Lower leg skin (tissue), 4 donors: ENCODE data around the gene NAV2. TPM values are rescaled to one million over a fixed set of nuclear protein-coding genes. Genes with fewer than 3 reads are reported as not detected.
"Not testable (repeated sequence)": the region's sequence is repeated elsewhere in the genome, so short reads cannot be mapped to it uniquely, and the experiment has no call there.

ENCODE experiments used
- DNase-seq, 2 donors: peaks; one replicate each; pipeline ENCODE4 v3.0.0-alpha.2; 2019; ENCODE audit warnings: low spot score in 2 of 2
- H3K4me3 ChIP-seq: fragments of 200-600 bp; sonication (generic); 2 replicates; pipeline ENCODE4 v1.5.1; 2017; ENCODE audit warnings: mild to moderate bottlenecking, low read depth; ENCODE audit not compliant: poor library complexity, severe bottlenecking
- POLR2A ChIP-seq, 2 donors: fragments of 450-650 bp; IDR thresholded peaks; one replicate each; pipeline ENCODE4 v1.6.1; 2016 to 2017; ENCODE audit warnings: antibody characterized with exemption in 2 of 2, mild to moderate bottlenecking in 1 of 2, moderate library complexity in 1 of 2
- WGBS, 2 donors: methylation state at CpG; one replicate each; pipeline ENCODE4 v1.1.5; 2018; 5-methylcytosine and 5-hydroxymethylcytosine counted together
- intact Hi-C: fragments of 100-400 bp; cut with DNase I; formaldehyde crosslinking; loops from one replicate; pipeline ENCODE4 v1.15.0; 2023; ENCODE audit warnings: low total_unique reads
- total RNA-seq, 4 donors: library from RNA; depleted of rRNA; stranded (reverse); fragments of >200 nt; gene quantifications; one replicate each; pipeline ENCODE4 v1.1.0, GENCODE V29; 2016
- TF ChIP-seq, protein P1 (sequence below), 3 donors: fragments of 450-650 bp; IDR thresholded peaks; one replicate each; pipeline ENCODE4 v1.5.1; 2016; ENCODE audit warnings: antibody characterized with exemption in 3 of 3, mild to moderate bottlenecking in 3 of 3, moderate library complexity in 2 of 3

The NAV2 gene
- total RNA-seq, 4 donors from 2014 or later = 5.8 to 30.7 (median 21.0) TPM

GRCh38 chr11:20005747-20006146 is 293.1 kb downstream of the NAV2 start:
- intact Hi-C loops = no loop called here
- H3K4me3 ChIP-seq = no peak overlapping the region
- 80 to 85% methylated on average over 6 of the region's 6 CpGs for WGBS, 2 donors

DNA sequence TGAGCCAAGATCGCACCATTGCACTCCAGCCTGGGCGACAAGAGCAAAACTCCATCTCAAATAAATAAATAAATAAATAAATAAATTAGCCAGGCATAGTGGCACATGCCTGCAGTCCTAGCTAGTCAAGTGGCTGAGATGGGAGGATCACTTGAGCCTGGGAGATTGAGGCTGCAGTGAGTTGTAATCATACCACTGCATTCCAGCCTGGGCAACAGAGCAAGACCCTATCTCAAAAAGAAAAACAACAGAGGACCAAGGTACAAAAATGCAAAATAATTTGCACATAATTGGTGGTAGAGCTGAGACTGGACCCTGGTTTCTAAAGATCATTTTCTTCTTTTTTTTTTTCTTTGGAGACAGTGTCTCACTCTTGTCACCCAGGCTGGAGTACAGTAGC is 294.0 kb downstream of the NAV2 start:
- H3K4me3 ChIP-seq, DNase-seq, intact Hi-C loops: not testable (repeated sequence)
- 94 to 98% methylated on average over 2 of the region's 2 CpGs for WGBS, 2 donors

More at GRCh38 chr11:20005747-20006146, 293.1 kb downstream of the NAV2 start:
- no peak for DNase-seq
- TF ChIP-seq, protein P1, sequence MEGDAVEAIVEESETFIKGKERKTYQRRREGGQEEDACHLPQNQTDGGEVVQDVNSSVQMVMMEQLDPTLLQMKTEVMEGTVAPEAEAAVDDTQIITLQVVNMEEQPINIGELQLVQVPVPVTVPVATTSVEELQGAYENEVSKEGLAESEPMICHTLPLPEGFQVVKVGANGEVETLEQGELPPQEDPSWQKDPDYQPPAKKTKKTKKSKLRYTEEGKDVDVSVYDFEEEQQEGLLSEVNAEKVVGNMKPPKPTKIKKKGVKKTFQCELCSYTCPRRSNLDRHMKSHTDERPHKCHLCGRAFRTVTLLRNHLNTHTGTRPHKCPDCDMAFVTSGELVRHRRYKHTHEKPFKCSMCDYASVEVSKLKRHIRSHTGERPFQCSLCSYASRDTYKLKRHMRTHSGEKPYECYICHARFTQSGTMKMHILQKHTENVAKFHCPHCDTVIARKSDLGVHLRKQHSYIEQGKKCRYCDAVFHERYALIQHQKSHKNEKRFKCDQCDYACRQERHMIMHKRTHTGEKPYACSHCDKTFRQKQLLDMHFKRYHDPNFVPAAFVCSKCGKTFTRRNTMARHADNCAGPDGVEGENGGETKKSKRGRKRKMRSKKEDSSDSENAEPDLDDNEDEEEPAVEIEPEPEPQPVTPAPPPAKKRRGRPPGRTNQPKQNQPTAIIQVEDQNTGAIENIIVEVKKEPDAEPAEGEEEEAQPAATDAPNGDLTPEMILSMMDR (IDR thresholded peaks at IDR 0.05) = no peak
- no peak for TF ChIP-seq POLR2A (IDR thresholded peaks at IDR 0.05)

DNA sequence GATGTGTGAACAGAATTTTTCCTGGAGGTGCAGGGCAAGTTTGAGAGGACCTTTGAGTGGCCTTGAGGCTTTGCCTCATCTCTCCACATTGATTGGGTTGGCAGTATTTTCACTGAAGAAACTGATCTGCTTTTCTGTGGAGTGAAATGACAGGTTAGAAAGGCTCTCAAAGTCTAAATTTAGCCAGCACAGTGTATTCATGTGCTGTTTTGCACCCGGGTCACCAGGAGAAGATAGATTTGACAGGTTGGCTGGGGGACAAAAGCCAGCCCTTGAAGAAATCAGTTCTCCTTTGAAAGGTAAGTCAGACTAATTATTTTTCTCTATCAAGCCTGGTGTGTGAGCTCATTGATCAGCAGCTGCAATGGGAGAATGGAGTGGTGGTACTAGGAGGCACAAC is 294.7 kb downstream of the NAV2 start:
- TF ChIP-seq POLR2A (IDR thresholded peaks at IDR 0.05) = no peak
- TF ChIP-seq, protein P1 (IDR thresholded peaks at IDR 0.05) = no peak
- WGBS, 2 donors = 74 to 89% methylated on average over 1 of the region's 1 CpG
- H3K4me3 ChIP-seq = no peak overlapping the region
- no peak for DNase-seq
- intact Hi-C loops = no loop called here

GRCh38 chr11:20008190-20008870 is 295.7 kb downstream of the NAV2 start:
- intact Hi-C loops = no loop called here
- WGBS, 2 donors = 81 to 84% methylated on average over 6 of the region's 6 CpGs
- TF ChIP-seq, protein P1 (IDR thresholded peaks at IDR 0.05) = no peak
- no peak for TF ChIP-seq POLR2A (IDR thresholded peaks at IDR 0.05)
- no peak overlapping the region for H3K4me3 ChIP-seq
- DNase-seq = no peak

DNA sequence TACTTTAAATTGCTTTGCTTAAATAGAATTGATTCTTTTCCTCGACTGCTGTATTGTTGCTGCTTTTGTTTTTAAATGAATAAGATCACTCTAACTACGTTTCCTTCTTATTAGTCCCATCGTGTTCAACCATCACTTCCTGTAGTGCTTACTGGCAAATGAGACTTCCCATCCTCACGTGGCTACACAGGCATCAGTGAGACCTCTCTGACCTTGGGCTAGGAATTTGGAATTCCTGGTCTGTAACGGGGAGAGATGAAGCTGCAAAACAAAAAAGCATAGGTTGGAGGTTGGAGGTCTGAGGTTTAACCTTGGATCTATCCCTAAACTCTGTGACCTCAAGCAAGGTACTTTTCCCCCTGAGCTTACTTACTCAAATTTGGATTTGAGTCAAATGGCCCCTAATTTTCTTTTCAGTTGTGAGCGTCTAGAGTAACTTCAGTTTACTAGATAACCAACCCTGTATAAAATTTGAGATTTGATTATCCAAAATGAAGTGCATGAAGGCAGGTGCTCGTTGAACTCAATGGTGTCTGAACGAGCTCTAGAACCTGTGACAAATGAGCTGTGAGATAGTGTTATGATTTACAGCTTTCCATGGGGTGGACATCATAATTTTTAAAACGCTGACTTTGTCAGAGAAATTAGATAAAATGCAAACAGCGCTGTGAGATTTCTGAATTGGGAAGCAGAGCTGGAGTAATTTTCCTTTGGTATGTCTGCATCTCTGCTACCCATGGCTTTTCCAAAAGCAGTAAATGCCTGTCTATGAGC is 296.4 kb downstream of the NAV2 start:
- H3K4me3 ChIP-seq = no peak overlapping the region
- DNase-seq = no peak
- 62 to 67% methylated on average over 10 of the region's 10 CpGs for WGBS, 2 donors
- intact Hi-C loops = no loop called here
- TF ChIP-seq, protein P1 (IDR thresholded peaks at IDR 0.05) = no peak
- TF ChIP-seq POLR2A (IDR thresholded peaks at IDR 0.05) = no peak

- DNase-seq = no peak
- TF ChIP-seq, protein P1 (IDR thresholded peaks at IDR 0.05) = no peak
- TF ChIP-seq POLR2A (IDR thresholded peaks at IDR 0.05) = no peak
- WGBS, 2 donors = 89 to 92% methylated on average over 8 of the region's 8 CpGs
- H3K4me3 ChIP-seq = no peak overlapping the region
- intact Hi-C loops = no loop called here
Measured at GRCh38 chr11:20010156-20010850, 297.7 kb downstream of the NAV2 start.
